Kidney (tissue), 14 donors: ENCODE results near the gene CRTC1. TPM values are rescaled to one million over a fixed set of nuclear protein-coding genes. Genes with fewer than 3 reads are reported as not detected.

ENCODE experiments used
- DNase-seq, 5 donors: peaks; one replicate each; pipeline ENCODE4 v3.0.0-alpha.2; 2013 to 2020
- FAIRE-seq: peaks from 2 replicates; lab custom pipeline; 2012; peaks lifted over from hg19 to GRCh38; lab: Jason Lieb, UNC
- H3K27ac ChIP-seq, 2 donors: one replicate each; pipeline ENCODE4 v1.7.0; 2013; ENCODE audit warnings: low read depth in 2 of 2, low read length in 2 of 2, inconsistent platforms in 1 of 2
- H3K27me3 ChIP-seq: one replicate; pipeline ENCODE4 v1.7.1; 2013; ENCODE audit warnings: low read length, inconsistent platforms; ENCODE audit not compliant: control insufficient read depth, insufficient read depth
- H3K36me3 ChIP-seq, 3 donors: one replicate each; pipeline versions ENCODE4 v1.7.0 to v1.7.1; 2013; ENCODE audit warnings: low read length in 3 of 3, control low read depth in 1 of 3, inconsistent platforms in 1 of 3; ENCODE audit not compliant: insufficient read depth in 3 of 3, control insufficient read depth in 2 of 3
- H3K4me1 ChIP-seq, 3 donors: one replicate each; pipeline versions ENCODE4 v1.7.0 to v1.7.1; 2013; ENCODE audit warnings: low read length in 3 of 3, inconsistent platforms in 1 of 3, low read depth in 1 of 3; ENCODE audit not compliant: control insufficient read depth in 2 of 3, insufficient read depth in 2 of 3
- H3K4me3 ChIP-seq, 3 donors: one replicate each; pipeline versions ENCODE4 v1.7.0 to v1.8.1; 2013; ENCODE audit warnings: low read length in 3 of 3, control low read depth in 1 of 3, inconsistent platforms in 1 of 3
- H3K9ac ChIP-seq, 3 donors: one replicate each; pipeline versions ENCODE4 v1.7.0 to v1.7.1; 2013; ENCODE audit warnings: low read length in 3 of 3, control low read depth in 1 of 3, inconsistent platforms in 1 of 3
- H3K9me3 ChIP-seq, 3 donors: one replicate each; pipeline versions ENCODE4 v1.7.0 to v1.7.1; 2013; ENCODE audit warnings: low read length in 3 of 3, control low read depth in 1 of 3, inconsistent platforms in 1 of 3; ENCODE audit not compliant: control insufficient read depth in 2 of 3, insufficient read depth in 1 of 3
- intact Hi-C: fragments of 100-400 bp; cut with DNase I; formaldehyde crosslinking; loops from one replicate; pipeline ENCODE4 v1.11.1; 2022
- polyA plus RNA-seq: library from polyadenylated mRNA; stranded (reverse); fragments of 350-450 nt; fragmentation: Illumina TruSeq; extraction: RNeasy Lipid Tissue Mini Kit (QIAGEN cat#74804); gene quantifications from one replicate; pipeline ENCODE4 v1.2.3, GENCODE V29; 2014; ENCODE audit warnings: low read depth, low replicate concordance; ENCODE audit not compliant: insufficient read depth
- total RNA-seq: library from RNA; stranded (reverse); fragmentation: NEBNext Ultra II Directional; extraction: Animal tissue kit (Norgen Biotek cat#: 25700); gene quantifications from one replicate; pipeline ENCODE4 v1.2.1, GENCODE V29; 2021
- TF ChIP-seq, protein P1 (sequence below): IDR thresholded peaks from 3 replicates; pipeline ENCODE4 v1.5.1; 2012; ENCODE audit warnings: mild to moderate bottlenecking, moderate library complexity, borderline replicate concordance; ENCODE audit not compliant: insufficient read depth; ENCODE audit errors: extremely low read depth
- donor health status: control.
- donor health status: control.
- donor health status: control.
- donor health status: control.
- donor health status: control.
- donor health status: DM: yes; HTN: yes; CAD: no.
- donor health status: Normal renal cell carcinoma (clear cell type).

Gene CRTC1
- total and polyA plus RNA-seq, 2 donors from 2014 or later, result 10.9 to 26.8 TPM

- FAIRE-seq (no peak), DNase-seq (no peak)
- Histone ChIP-seq H3K9ac (no peak overlapping the region), H3K4me1 (no peaks in the 10 kb centered on the region), H3K27ac (no peak overlapping the region), H3K36me3 (no peaks in the 10 kb centered on the region), H3K4me3 (no peak overlapping the region), H3K27me3 (no peaks in the 10 kb centered on the region), H3K9me3 (no peaks in the 10 kb centered on the region)
- TF ChIP-seq, protein P1, sequence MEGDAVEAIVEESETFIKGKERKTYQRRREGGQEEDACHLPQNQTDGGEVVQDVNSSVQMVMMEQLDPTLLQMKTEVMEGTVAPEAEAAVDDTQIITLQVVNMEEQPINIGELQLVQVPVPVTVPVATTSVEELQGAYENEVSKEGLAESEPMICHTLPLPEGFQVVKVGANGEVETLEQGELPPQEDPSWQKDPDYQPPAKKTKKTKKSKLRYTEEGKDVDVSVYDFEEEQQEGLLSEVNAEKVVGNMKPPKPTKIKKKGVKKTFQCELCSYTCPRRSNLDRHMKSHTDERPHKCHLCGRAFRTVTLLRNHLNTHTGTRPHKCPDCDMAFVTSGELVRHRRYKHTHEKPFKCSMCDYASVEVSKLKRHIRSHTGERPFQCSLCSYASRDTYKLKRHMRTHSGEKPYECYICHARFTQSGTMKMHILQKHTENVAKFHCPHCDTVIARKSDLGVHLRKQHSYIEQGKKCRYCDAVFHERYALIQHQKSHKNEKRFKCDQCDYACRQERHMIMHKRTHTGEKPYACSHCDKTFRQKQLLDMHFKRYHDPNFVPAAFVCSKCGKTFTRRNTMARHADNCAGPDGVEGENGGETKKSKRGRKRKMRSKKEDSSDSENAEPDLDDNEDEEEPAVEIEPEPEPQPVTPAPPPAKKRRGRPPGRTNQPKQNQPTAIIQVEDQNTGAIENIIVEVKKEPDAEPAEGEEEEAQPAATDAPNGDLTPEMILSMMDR, result no peak
- intact Hi-C loops, result no loop called here
These were observed 134.1 kb downstream of the CRTC1 start for GRCh38 chr19:18817574-18817973.

DNA sequence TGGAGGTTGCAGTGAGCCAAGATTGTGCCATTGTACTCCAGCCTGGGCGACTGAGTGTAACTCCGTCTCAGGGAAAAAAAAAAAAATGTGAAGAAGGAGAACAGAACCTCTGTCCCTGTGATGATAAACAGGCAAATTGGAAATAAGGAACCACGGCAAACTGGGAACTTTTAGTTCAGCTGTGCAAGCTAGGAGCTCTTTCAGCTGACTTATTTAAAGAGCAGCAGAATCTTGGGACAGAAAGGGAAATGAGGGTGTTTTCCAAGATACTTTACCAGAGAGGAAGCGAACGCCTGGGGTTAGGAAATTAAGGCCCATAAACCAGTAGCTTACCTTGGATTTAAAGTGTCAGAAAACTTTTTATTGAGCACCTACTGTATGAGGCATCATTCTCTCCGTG is 145.3 kb downstream of the CRTC1 start:
- TF ChIP-seq, protein P1, result no peak
- Histone ChIP-seq H3K9me3 (peaks cover 0 to 8% (median 0%) of the 10 kb centered on the region in 3 donors), H3K27ac (no peak overlapping the region), H3K4me1 (peaks cover 0 to 12% (median 0%) of the 10 kb centered on the region in 3 donors), H3K9ac (no peak overlapping the region), H3K27me3 (no peaks in the 10 kb centered on the region), H3K4me3 (no peak overlapping the region), H3K36me3 (no peaks in the 10 kb centered on the region)
- intact Hi-C loops, result no loop called here
- FAIRE-seq (no peak), DNase-seq (no peak)

DNA sequence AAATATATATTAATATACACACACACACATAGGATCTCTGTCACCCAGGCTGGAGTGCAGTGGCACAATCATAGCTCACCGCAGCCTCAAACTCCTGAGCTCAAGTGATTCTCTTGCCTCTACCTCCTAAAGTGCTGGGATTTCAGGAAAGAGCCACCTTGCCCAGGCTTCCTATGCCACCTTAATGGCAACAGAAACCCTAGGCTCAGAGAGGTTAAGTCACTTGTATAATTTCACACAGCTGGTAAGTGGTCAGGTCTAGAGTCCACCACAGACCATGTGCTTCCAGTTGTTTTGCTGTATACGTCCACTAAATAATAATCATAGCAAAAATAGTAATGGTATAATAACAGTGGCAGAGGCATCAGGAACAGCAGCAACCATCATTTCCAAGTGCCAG is 147.0 kb downstream of the CRTC1 start:
- TF ChIP-seq, protein P1, result no peak
- Histone ChIP-seq H3K4me3 (no peak overlapping the region), H3K9me3 (peaks cover 0 to 8% (median 0%) of the 10 kb centered on the region in 3 donors), H3K9ac (no peak overlapping the region), H3K4me1 (peaks cover 0 to 22% (median 13%) of the 10 kb centered on the region in 3 donors), H3K27ac (no peak overlapping the region), H3K27me3 (no peaks in the 10 kb centered on the region), H3K36me3 (peaks cover 0 to 7% (median under 1%) of the 10 kb centered on the region in 3 donors)
- DNase-seq, result no peak
- FAIRE-seq, result no peak
- intact Hi-C loops, result no loop called here
